Ovary (tissue), 3 donors: ENCODE results near the gene DUSP22.

ENCODE experiments used
- CTCF ChIP-seq, 3 donors: fragments of 450-650 bp in 2 of 3; fragments of 200-600 bp in 1 of 3; IDR thresholded peaks; one replicate each; pipeline versions ENCODE4 v1.5.1 to v1.8.0; 2016 to 2022; ENCODE audit warnings: antibody characterized with exemption in 3 of 3, mild to moderate bottlenecking in 1 of 3
- EP300 ChIP-seq: sonication (generic); formaldehyde crosslinking; IDR thresholded peaks from one replicate; pipeline ENCODE4 v1.6.1; 2017; ENCODE audit warnings: antibody characterized with exemption
- POLR2A ChIP-seq: fragments of 450-650 bp; IDR thresholded peaks from one replicate; pipeline ENCODE4 v1.6.1; 2017; ENCODE audit warnings: antibody characterized with exemption, mild to moderate bottlenecking, moderate library complexity
- donor health status: DM: no; HTN: no; CAD: no.

- TF ChIP-seq CTCF (IDR thresholded peaks at IDR 0.05) (no peak), POLR2A (no peak), EP300 (no peak)
Measured at GRCh38 chr6:297571-298232, 5.4 kb downstream of the DUSP22 start.
